GM12874 (cell line): ENCODE results near the gene L3MBTL3.

Experiments
- TF ChIP-seq, protein P1 (sequence below): IDR thresholded peaks from 2 replicates; pipeline ENCODE4 v1.5.1; 2011; ENCODE audit warnings: low read depth, mild to moderate bottlenecking, control low read depth, low read length, moderate library complexity; ENCODE audit not compliant: insufficient read depth

The L3MBTL3 gene

DNA sequence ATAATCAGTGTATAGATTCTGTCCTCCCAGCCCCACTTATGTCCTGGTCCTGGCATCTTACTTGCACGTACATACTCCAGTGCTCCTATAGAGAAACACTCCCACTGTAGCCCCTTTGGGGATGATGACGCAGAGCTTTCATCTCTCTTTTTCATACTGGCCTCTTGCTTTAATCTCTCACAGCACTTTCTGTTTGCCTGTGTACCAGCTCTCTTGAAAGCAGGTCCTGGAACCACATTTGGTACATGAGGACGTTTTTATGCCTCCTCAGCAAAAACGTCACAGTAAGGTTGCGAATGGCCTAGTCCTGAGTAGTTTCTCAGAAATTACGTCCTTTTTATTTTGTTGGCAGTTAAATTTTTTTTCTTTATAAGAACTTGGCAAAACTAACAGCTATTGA, 10.8 kb downstream of the L3MBTL3 start:
- TF ChIP-seq, protein P1, sequence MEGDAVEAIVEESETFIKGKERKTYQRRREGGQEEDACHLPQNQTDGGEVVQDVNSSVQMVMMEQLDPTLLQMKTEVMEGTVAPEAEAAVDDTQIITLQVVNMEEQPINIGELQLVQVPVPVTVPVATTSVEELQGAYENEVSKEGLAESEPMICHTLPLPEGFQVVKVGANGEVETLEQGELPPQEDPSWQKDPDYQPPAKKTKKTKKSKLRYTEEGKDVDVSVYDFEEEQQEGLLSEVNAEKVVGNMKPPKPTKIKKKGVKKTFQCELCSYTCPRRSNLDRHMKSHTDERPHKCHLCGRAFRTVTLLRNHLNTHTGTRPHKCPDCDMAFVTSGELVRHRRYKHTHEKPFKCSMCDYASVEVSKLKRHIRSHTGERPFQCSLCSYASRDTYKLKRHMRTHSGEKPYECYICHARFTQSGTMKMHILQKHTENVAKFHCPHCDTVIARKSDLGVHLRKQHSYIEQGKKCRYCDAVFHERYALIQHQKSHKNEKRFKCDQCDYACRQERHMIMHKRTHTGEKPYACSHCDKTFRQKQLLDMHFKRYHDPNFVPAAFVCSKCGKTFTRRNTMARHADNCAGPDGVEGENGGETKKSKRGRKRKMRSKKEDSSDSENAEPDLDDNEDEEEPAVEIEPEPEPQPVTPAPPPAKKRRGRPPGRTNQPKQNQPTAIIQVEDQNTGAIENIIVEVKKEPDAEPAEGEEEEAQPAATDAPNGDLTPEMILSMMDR: no peak

DNA sequence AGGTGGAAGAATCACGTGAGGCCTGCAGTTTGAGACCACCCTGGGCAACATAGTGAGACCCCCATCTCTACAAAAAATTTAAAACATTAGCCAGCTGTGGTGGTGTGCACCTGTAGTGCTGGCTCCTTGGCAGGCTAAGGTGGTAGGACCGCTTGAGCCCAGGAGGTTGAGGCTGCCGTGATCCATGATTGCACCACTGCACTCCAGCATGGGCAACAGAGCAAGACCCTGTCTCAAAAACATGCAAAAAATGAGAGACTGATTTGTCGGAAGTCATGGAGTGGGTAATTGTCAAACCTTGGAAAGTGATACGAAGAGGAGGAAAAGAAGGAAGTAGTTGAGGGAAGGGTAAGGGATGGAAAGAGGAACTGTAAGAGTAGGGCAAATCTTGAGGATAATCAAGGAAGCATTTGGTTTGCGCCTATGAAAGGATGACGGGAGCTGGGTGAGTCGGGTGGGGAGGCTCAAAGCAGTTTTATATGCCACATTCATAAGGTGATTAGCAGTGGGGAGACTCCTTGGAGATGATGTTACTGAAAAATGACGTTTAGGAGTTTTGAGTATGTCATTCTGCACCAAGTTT, 14.5 kb downstream of the L3MBTL3 start:
- TF ChIP-seq, protein P1: no peak

DNA sequence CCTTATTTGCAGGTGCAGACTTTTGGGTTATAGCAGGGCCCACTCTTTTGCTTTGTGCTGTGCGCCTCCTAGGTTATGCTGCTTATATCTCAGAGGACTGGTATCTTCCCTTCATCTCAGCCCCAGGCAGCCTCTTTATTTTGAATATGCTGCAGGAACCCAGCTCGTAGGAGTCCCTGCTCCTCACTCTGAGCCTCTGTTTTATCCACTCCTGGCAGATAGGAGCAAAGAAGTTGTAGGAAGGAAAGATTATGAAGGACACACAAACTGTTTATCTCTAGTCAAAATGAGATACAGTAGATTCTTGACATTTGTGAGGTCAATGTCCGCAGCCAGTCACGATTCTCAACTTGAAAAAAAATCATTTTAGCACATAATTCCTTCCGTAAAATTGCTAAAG, 15.6 kb downstream of the L3MBTL3 start:
- TF ChIP-seq, protein P1: no peak

DNA sequence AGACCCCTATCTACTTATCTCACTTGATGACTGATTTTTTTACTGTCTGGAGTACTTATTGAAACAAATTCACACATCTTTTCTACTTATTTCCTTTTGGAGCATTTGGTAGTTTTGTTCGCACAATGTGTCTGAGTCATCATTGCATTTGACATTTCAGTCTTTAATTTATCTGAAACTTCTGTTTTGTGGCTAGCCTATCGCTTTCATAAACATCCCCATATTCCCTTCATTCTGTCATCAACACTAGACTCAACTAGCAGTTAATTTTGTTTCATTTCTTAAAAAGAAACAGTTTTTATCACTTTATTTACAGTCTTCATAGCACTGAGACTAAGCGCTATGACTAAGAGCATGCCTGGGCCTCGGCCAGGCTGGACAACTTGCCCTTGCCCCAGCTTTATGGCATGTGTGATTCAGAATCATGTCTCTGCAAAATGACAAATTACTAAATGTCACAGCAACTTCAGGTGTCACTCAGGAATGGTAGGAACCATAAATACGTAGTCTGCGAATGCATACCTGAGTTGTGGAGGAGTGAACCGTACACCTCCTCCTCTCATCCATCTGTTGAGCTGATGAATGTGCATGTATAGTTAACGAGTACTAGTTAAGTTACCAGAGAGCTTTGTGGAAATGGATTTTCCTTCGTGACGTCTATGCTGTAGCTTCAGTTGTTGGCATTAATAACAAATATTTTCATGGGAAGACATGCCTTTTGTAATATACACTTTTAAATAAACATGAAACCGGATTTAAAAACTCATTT, 16.2 kb downstream of the L3MBTL3 start:
- TF ChIP-seq, protein P1: no peak

DNA sequence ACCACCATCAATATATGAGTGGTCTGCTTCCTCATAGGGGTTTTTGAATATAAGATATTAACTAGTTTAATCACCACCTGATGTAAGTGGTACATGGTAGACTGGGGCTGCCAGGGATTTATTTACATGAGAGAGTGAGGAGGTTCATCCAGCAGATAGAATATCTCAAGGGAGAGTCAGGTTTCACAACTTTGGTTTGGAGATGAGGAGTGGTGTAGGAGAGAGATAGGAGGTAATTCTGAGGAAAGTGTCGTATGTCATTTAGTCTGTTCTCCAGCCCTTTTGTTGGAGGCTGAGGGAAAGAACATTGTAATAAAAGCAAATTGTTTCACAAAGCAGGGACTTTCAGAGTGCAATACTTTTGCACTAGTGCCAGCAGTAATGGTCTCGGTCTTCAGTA, 16.8 kb downstream of the L3MBTL3 start:
- TF ChIP-seq, protein P1: no peak

DNA sequence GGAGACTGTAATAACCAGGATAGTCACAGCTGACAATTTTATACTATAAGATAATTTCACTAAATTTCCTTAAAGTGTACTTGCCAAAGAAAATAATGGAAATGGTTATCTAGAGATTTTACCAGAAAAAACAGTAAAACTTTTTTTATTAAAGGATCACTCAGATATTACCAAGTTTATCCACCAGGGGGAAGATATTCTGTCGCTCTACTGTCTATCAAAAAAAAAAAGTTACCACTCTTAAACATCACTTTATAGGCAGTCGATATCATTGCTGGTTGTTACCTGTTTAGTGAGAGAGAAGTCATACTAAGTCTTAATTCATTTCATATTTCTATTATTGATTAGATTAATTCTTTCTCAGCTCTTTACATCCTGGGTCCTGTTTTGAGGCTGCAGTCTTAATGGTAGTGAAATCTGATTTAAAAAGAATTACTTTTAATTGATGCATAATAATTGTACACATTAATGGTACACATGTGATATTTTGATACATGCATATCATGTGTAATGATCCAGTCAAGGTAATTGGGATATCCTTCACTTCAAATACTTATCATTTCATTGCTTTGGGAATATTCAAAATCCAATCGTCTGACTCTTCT, 18.9 kb downstream of the L3MBTL3 start:
- TF ChIP-seq, protein P1: no peak

DNA sequence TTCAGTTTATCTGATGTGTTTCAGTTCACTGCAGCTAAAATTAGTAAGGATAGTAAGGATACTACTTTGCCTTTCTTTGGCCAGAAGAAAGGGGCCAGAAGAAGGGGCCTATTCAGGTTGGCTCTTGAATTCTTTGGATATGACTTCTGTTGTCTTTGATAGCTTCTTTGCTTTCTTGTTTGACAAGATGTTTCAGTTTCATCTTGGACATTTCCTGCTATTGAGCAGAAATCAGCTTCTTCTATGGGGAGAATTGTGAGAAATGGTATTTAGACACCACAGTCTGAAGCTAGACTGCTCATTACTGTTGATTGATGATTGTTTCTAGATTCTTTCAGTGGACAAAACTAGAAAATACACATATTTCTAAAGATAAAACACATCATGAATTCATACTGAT, 23.2 kb downstream of the L3MBTL3 start:
- TF ChIP-seq, protein P1: no peak
